ENCODE results near the gene DAAM2.

DNA sequence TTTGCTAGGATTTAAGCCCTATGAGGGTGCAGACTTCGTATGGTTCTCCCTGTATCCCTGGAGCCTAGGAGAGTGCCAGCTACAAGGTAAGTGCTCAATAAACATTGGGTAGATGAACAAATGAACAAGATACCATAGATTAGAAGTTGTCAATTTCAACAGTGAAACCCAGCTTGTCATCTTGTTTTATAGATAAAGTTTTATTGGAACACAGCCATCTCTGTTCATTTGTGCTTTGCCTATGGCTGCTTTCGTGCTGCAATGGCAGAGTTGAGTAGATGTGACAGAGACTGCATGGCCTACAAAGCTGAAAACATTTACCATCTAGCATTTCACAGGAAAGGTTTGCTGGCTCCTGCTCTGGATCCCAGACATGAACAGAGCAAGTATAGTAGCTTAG lies 5.6 kb downstream of the DAAM2 start:
- TF ChIP-seq CTCF (IDR thresholded peaks at IDR 0.05 in 2 of 3, conservative IDR thresholded peaks at IDR 0.05 in 1 of 3; ENCODE audit: insufficient read depth in 2 of 3, low read depth in 1 of 3, low read length in 3 of 3) (no peak), RBFOX2 (IDR thresholded peaks at IDR 0.05; ENCODE audit: low read depth, low read length) (no peak), NR3C1 (CRISPR knock-in tag; IDR thresholded peaks at IDR 0.05) (no peak), EP300 (IDR thresholded peaks at IDR 0.05; ENCODE audit: low read length) (no peak), NR2C1 (IDR thresholded peaks at IDR 0.05) (no peak), NR2C1 (tag; IDR thresholded peaks at IDR 0.05) (no peak), ZNF274 (IDR thresholded peaks at IDR 0.05; ENCODE audit: borderline replicate concordance, low read depth, low read length) (no peak), ZNF384 (IDR thresholded peaks at IDR 0.05; ENCODE audit: low read depth, low read length) (no peak), SMAD3 (CRISPR knock-in tag; conservative IDR thresholded peaks at IDR 0.05) (no peak), IRF2 (CRISPR knock-in tag; IDR thresholded peaks at IDR 0.05) (no peak), STAT5B (CRISPR knock-in tag; IDR thresholded peaks at IDR 0.05) (no peak), GABPB1 (CRISPR knock-in tag; IDR thresholded peaks at IDR 0.05) (no peak)
- TF ChIP-seq, protein P1, sequence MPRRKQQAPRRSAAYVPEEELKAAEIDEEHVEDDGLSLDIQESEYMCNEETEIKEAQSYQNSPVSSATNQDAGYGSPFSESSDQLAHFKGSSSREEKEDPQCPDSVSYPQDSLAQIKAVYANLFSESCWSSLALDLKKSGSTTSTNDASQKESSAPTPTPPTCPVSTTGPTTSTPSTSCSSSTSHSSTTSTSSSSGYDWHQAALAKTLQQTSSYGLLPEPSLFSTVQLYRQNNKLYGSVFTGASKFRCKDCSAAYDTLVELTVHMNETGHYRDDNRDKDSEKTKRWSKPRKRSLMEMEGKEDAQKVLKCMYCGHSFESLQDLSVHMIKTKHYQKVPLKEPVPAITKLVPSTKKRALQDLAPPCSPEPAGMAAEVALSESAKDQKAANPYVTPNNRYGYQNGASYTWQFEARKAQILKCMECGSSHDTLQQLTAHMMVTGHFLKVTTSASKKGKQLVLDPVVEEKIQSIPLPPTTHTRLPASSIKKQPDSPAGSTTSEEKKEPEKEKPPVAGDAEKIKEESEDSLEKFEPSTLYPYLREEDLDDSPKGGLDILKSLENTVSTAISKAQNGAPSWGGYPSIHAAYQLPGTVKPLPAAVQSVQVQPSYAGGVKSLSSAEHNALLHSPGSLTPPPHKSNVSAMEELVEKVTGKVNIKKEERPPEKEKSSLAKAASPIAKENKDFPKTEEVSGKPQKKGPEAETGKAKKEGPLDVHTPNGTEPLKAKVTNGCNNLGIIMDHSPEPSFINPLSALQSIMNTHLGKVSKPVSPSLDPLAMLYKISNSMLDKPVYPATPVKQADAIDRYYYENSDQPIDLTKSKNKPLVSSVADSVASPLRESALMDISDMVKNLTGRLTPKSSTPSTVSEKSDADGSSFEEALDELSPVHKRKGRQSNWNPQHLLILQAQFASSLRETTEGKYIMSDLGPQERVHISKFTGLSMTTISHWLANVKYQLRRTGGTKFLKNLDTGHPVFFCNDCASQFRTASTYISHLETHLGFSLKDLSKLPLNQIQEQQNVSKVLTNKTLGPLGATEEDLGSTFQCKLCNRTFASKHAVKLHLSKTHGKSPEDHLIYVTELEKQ (CRISPR knock-in tag; IDR thresholded peaks at IDR 0.05) = no peak
- TF ChIP-seq, protein P2, sequence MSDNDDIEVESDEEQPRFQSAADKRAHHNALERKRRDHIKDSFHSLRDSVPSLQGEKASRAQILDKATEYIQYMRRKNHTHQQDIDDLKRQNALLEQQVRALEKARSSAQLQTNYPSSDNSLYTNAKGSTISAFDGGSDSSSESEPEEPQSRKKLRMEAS (CRISPR knock-in tag; IDR thresholded peaks at IDR 0.05) = no peak
